Thyroid gland (tissue), 4 donors: ENCODE results near the gene MYH2.

ENCODE experiments used
- CTCF ChIP-seq, 6 experiments: fragments of 200-600 bp in 3 of 6; fragments of 450-650 bp in 3 of 6; sonication (generic) in 3 of 6; IDR thresholded peaks; one replicate each; pipeline ENCODE4 v1.5.1; 2016 to 2019; ENCODE audit warnings: antibody characterized with exemption in 6 of 6, mild to moderate bottlenecking in 2 of 6, inconsistent platforms in 1 of 6, moderate library complexity in 1 of 6
- POLR2A ChIP-seq, 2 donors: fragments of 450-650 bp; IDR thresholded peaks; one replicate each; pipeline ENCODE4 v1.6.1; 2017; ENCODE audit warnings: antibody characterized with exemption in 2 of 2, mild to moderate bottlenecking in 2 of 2, moderate library complexity in 1 of 2

DNA sequence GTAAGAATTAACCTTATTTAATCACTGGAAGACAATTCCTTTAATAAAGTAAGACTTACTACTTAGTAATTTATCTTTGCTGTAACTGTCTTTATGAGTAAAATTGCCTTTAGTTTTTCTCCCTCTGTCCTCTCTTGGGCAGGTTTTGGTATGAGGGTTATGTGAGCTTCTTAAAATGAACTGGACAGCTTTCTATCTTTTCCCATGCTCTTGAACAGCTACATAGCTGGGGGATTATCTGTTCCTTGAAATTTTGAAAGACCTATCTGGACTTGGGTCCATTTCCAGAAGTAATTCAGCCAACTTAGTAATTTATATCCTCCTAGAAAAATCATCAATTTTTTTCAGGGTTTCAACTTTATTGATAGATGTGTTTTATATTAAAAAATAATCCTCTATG, 27.5 kb downstream of the MYH2 start:
- TF ChIP-seq CTCF (IDR thresholded peaks at IDR 0.05) (no peak), POLR2A (IDR thresholded peaks at IDR 0.05) (no peak)
